IMR-90 (cell line): ENCODE data around the gene HSPA6.

Source experiments
- CEBPB ChIP-seq: IDR thresholded peaks from 2 replicates; pipeline ENCODE4 v1.6.1; 2012; ENCODE audit warnings: low read depth, low read length, improper control_type of control experiment
- CHD1 ChIP-seq: IDR thresholded peaks from 2 replicates; pipeline ENCODE4 v1.6.1; 2012; ENCODE audit warnings: low read depth, low read length, improper control_type of control experiment
- CTCF ChIP-seq: conservative IDR thresholded peaks from 2 replicates; pipeline ENCODE4 v1.5.1; 2012; ENCODE audit warnings: mild to moderate bottlenecking, low read depth, low read length, improper control_type of control experiment
- ELK1 ChIP-seq: fragments of 150-350 bp; IDR thresholded peaks from 2 replicates; pipeline ENCODE4 v1.6.1; 2016; ENCODE audit warnings: low read depth, mild to moderate bottlenecking, low read length, moderate library complexity, borderline replicate concordance
- FOS ChIP-seq: fragments of 150-350 bp; IDR thresholded peaks from 2 replicates; pipeline ENCODE4 v1.6.1; 2016; ENCODE audit warnings: low read depth, low read length
- MAFK ChIP-seq: IDR thresholded peaks from 2 replicates; pipeline ENCODE4 v1.6.1; 2012; ENCODE audit warnings: low read depth, low read length, improper control_type of control experiment
- MAZ ChIP-seq: IDR thresholded peaks from 2 replicates; pipeline ENCODE4 v1.6.1; 2012; ENCODE audit warnings: low read depth, mild to moderate bottlenecking, low read length, improper control_type of control experiment, moderate library complexity, borderline replicate concordance
- MXI1 ChIP-seq: IDR thresholded peaks from 2 replicates; pipeline ENCODE4 v1.6.1; 2012; ENCODE audit warnings: low read depth, mild to moderate bottlenecking, low read length, moderate library complexity, borderline replicate concordance
- NFE2L2 ChIP-seq: fragments of 150-350 bp; IDR thresholded peaks from 2 replicates; pipeline ENCODE4 v1.6.1; 2016; ENCODE audit warnings: low read depth, mild to moderate bottlenecking, low read length
- POLR2A ChIP-seq: IDR thresholded peaks from 2 replicates; pipeline ENCODE4 v1.6.1; 2012; ENCODE audit warnings: mild to moderate bottlenecking, low read depth, low read length
- RAD21 ChIP-seq: IDR thresholded peaks from 2 replicates; pipeline ENCODE4 v1.6.1; 2012; ENCODE audit warnings: low read length, improper control_type of control experiment
- RCOR1 ChIP-seq: IDR thresholded peaks from 2 replicates; pipeline ENCODE4 v1.6.1; 2012; ENCODE audit warnings: mild to moderate bottlenecking, low read length, improper control_type of control experiment; ENCODE audit not compliant: insufficient replicate concordance
- SMC3 ChIP-seq: fragments of 150-350 bp; IDR thresholded peaks from 2 replicates; pipeline ENCODE4 v1.6.1; 2016; ENCODE audit warnings: low read depth, mild to moderate bottlenecking, antibody characterized with exemption, low read length, moderate library complexity
- USF2 ChIP-seq: fragments of 150-350 bp; IDR thresholded peaks from 2 replicates; pipeline ENCODE4 v1.6.1; 2017; ENCODE audit warnings: mild to moderate bottlenecking, antibody characterized with exemption, low read length, low read depth

GRCh38 chr1:161484613-161485012 lies 39.7 kb upstream of the HSPA6 start:
- no peak for TF ChIP-seq POLR2A
- TF ChIP-seq CTCF, result peak; percentile 45
- TF ChIP-seq CEBPB, result no peak
- TF ChIP-seq USF2, result no peak
- TF ChIP-seq RAD21, result peak; percentile 45
- TF ChIP-seq MAFK, result no peak
- TF ChIP-seq MAZ, result no peak
- no peak for TF ChIP-seq CHD1
- TF ChIP-seq NFE2L2, result no peak
- TF ChIP-seq MXI1, result no peak
- TF ChIP-seq SMC3, result peak; percentile 39; the same call in 1 of the 2 replicates
- TF ChIP-seq ELK1, result no peak
- TF ChIP-seq FOS, result no peak
- TF ChIP-seq RCOR1, result no peak
